OCI-LY7 (cell line): Measurements from ENCODE around the gene VDR. TPM values are rescaled to one million over a fixed set of nuclear protein-coding genes. Genes with fewer than 3 reads are reported as not detected.

ENCODE experiments used
- BruUV-seq: library from RNA; stranded (reverse); fragments of 400-500 nt; replicated peaks from 2 replicates; lab custom pipeline; 2021; lab: Mats Ljungman, UMichigan
- CTCF ChIA-PET: fragments of 300-600 bp; sonication (Branson Sonifier 250); formaldehyde crosslinking; loops from one replicate; lab custom pipeline; 2022; ENCODE audit warnings: antibody characterized with exemption; ENCODE audit not compliant: unreplicated experiment; lab: Charles Lee
- POLR2A ChIA-PET: fragments of 300-600 bp; sonication (Branson Sonifier 250); formaldehyde crosslinking; loops from one replicate; lab custom pipeline; 2022; ENCODE audit warnings: antibody characterized with exemption; lab: Charles Lee
- DNase-seq: peaks from one replicate; pipeline ENCODE4 v3.0.0-alpha.2; 2015; ENCODE audit warnings: low spot score
- H2AFZ ChIP-seq: fragments of 200-600 bp; sonication (generic), shearing (Covaris generic); 2 replicates; pipeline ENCODE4 v1.6.1; 2014; ENCODE audit warnings: mild to moderate bottlenecking, antibody characterized with exemption, low read length, moderate library complexity
- H3K27ac ChIP-seq: fragments of 200-600 bp; sonication (generic); 2 replicates; pipeline ENCODE4 v1.5.1; 2014; ENCODE audit warnings: mixed run types, low read depth, mild to moderate bottlenecking, moderate library complexity, low read length, inconsistent platforms; ENCODE audit not compliant: poor library complexity, severe bottlenecking
- H3K36me3 ChIP-seq: fragments of 200-600 bp; sonication (generic); 2 replicates; pipeline ENCODE4 v1.6.1; 2014; ENCODE audit warnings: mild to moderate bottlenecking, antibody characterized with exemption, low read length, moderate library complexity, mixed read lengths; ENCODE audit not compliant: insufficient read depth
- H3K4me1 ChIP-seq: fragments of 200-600 bp; sonication (generic); 2 replicates; pipeline ENCODE4 v1.5.1; 2014; ENCODE audit warnings: mild to moderate bottlenecking, low read length; ENCODE audit not compliant: insufficient read depth, poor library complexity, severe bottlenecking
- H3K4me2 ChIP-seq: fragments of 200-600 bp; sonication (generic); 2 replicates; pipeline ENCODE4 v1.6.1; 2014; ENCODE audit warnings: mild to moderate bottlenecking, low read length
- H3K4me3 ChIP-seq: fragments of 200-600 bp; sonication (generic); 2 replicates; pipeline ENCODE4 v1.5.1; 2014; ENCODE audit warnings: mild to moderate bottlenecking, low read depth, low read length; ENCODE audit not compliant: poor library complexity, severe bottlenecking
- H3K79me2 ChIP-seq: fragments of 200-600 bp; sonication (generic); 2 replicates; pipeline ENCODE4 v1.6.1; 2016; ENCODE audit warnings: low read depth, mild to moderate bottlenecking, low read length, moderate library complexity, mixed read lengths; ENCODE audit not compliant: insufficient read depth
- H3K9me2 ChIP-seq: fragments of 200-600 bp; sonication (generic); 2 replicates; pipeline ENCODE4 v1.6.1; 2016; ENCODE audit warnings: mild to moderate bottlenecking, low read length, mixed read lengths; ENCODE audit not compliant: insufficient read depth
- H3K9me3 ChIP-seq: fragments of 200-600 bp; sonication (generic); 2 replicates; pipeline ENCODE4 v1.6.1; 2014; ENCODE audit warnings: mild to moderate bottlenecking, mixed run types, low read length, mixed read lengths
- H4K20me1 ChIP-seq: fragments of 200-600 bp; sonication (generic); 2 replicates; pipeline ENCODE4 v1.6.1; 2014; ENCODE audit warnings: mild to moderate bottlenecking, antibody characterized with exemption, low read length, moderate library complexity, mixed read lengths; ENCODE audit not compliant: insufficient read depth
- EZH2phosphoT487 ChIP-seq: fragments of 200-600 bp; sonication (generic); IDR thresholded peaks from 2 replicates; pipeline ENCODE4 v1.6.1; 2018; ENCODE audit warnings: low read depth, borderline replicate concordance, mild to moderate bottlenecking, mixed run types, antibody characterized with exemption, low read length, moderate library complexity, mixed read lengths
- intact Hi-C: fragments of 100-400 bp; cut with micrococcal nuclease; formaldehyde crosslinking; loops from one replicate; pipeline ENCODE4 v1.10.0; 2022; ENCODE audit not compliant: unreplicated experiment
- total RNA-seq, 2 experiments: library from RNA; depleted of rRNA in 1 of 2; stranded (reverse); fragments of >200 nt in 1 of 2; shearing (Covaris generic) in 1 of 2; gene quantifications; 2 replicates each; pipeline ENCODE4 v1.2.3, GENCODE V29; 2014 to 2022
- TF ChIP-seq, protein P1 (sequence below): fragments of 200-600 bp; sonication (generic); conservative IDR thresholded peaks from 2 replicates; pipeline ENCODE4 v1.5.1; 2014; ENCODE audit warnings: mild to moderate bottlenecking, antibody characterized with exemption, low read length, moderate library complexity, mixed read lengths

Gene VDR
- total RNA-seq, 2 experiments from 2014 or later: 1.9 to 5.4 TPM

DNA sequence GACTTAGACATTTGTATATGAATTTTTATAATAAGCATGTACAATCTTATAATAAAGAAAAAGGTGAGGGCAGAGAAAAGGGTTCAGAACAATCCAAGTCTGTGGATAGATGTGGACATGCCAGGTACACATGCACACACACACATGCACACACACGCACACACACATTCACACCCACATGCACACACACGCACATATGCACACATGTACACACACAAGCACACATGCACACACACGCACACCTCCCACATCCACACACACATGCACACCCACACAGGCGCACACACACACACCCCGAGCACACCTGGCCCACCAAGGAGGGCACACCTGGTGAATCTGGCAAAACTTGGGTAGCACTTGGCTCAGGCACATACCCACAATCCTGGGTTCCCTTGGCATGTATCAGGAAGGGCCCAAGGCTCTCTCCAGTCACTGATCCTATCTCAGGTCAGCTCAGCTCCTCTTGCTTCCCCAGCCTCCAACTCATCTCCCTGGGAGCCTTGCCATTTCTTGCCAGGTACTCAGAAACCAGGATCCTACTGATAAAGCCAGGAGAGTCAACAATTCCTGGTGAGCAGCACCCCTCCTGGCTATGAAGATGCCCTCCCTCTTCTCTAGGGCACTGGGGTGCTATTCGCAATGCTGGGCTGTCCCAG lies 40.0 kb upstream of the VDR start:
- Histone ChIP-seq H3K9me3 (no peaks in the 10 kb centered on the region), H4K20me1 (no peaks in the 10 kb centered on the region), H2AFZ (no peak overlapping the region), H3K4me1 (no peaks in the 10 kb centered on the region), H3K79me2 (no peaks in the 10 kb centered on the region), H3K4me2 (no peak overlapping the region), H3K27ac (no peak overlapping the region), H3K9me2 (no peaks in the 10 kb centered on the region), H3K36me3 (no peaks in the 10 kb centered on the region), H3K4me3 (no peak overlapping the region)
- intact Hi-C loops: no loop called here
- DNase-seq: no peak
- TF ChIP-seq, protein P1, sequence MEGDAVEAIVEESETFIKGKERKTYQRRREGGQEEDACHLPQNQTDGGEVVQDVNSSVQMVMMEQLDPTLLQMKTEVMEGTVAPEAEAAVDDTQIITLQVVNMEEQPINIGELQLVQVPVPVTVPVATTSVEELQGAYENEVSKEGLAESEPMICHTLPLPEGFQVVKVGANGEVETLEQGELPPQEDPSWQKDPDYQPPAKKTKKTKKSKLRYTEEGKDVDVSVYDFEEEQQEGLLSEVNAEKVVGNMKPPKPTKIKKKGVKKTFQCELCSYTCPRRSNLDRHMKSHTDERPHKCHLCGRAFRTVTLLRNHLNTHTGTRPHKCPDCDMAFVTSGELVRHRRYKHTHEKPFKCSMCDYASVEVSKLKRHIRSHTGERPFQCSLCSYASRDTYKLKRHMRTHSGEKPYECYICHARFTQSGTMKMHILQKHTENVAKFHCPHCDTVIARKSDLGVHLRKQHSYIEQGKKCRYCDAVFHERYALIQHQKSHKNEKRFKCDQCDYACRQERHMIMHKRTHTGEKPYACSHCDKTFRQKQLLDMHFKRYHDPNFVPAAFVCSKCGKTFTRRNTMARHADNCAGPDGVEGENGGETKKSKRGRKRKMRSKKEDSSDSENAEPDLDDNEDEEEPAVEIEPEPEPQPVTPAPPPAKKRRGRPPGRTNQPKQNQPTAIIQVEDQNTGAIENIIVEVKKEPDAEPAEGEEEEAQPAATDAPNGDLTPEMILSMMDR: no peak
- no peak for TF ChIP-seq EZH2phosphoT487
- CTCF ChIA-PET: no interaction called here
- POLR2A ChIA-PET: no interaction called here
- no TSS peak for BruUV-seq

DNA sequence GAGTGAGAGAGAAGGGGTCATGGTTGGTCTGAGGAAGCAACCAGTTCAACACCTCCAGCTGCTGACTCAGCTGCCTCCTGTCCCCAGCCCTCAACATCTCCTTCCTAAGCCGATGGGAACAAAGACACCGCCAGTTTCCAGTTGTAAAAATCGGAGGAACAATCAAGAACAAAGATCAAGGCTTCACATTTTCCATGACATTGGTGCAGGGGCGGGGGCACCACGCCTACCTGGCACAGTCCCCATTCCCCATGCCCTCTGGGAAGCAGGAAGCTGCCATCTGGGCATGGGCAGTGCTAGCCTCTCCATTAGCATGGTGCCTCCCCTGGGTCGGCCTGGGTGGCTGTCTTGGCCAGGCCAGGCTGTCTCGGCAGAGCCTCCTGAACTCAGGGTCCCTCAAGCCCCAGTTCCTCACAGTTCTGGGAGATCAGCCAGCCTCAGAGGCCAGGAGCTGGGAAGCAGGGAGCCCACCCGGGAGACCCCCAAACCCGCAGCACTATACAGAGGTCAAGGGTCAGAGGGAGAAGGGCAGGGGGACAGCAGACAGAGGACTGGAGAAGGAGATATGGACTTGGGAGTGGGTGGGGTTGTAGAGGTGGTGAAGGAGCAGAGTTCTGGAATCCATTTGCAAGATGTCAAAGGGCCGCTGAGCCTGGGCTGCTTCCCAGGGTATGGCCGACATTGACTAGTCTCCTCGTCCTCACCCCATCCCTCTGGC lies 39.0 kb upstream of the VDR start:
- Histone ChIP-seq H4K20me1 (no peaks in the 10 kb centered on the region), H3K4me3 (no peak overlapping the region), H3K4me1 (no peaks in the 10 kb centered on the region), H3K79me2 (no peaks in the 10 kb centered on the region), H3K9me2 (no peaks in the 10 kb centered on the region), H3K27ac (no peak overlapping the region), H3K9me3 (no peaks in the 10 kb centered on the region), H3K36me3 (no peaks in the 10 kb centered on the region), H3K4me2 (no peak overlapping the region), H2AFZ (no peak overlapping the region)
- POLR2A ChIA-PET: no interaction called here
- no peak for DNase-seq
- CTCF ChIA-PET: no interaction called here
- TF ChIP-seq EZH2phosphoT487: no peak
- TF ChIP-seq, protein P1: no peak
- no TSS peak for BruUV-seq
- intact Hi-C loops: no loop called here

DNA sequence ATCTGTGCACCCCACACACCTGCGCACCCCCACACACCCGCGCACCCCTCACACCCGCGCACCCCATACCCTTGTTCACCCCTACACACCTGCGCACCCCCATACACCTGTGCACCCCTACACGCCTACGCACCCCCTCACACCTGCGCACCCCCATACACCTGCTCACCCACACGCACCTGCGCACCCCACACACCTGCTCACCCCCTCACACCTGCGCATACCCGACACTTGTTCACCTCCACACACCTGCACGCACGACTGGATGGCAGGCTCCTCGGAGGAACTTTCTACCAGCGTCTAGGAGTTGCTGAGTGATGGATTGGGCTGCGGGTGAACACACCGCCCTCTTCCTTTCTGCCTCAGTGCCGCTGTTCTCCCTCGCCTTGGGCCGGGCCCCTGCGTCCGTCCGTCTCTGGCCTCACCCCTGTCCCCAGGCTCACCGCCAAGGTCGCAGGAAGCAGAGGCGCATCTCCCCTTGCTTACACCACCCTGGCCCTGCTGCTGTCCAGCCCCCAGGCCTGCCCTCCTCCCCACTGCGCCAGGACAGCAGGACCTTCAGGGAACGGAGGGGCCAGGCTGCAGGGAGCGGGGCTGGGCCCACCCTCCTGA lies 37.9 kb upstream of the VDR start:
- Histone ChIP-seq H3K27ac (no peak overlapping the region), H3K4me1 (no peaks in the 10 kb centered on the region), H2AFZ (no peak overlapping the region), H3K9me3 (no peaks in the 10 kb centered on the region), H3K79me2 (no peaks in the 10 kb centered on the region), H3K4me2 (no peak overlapping the region), H3K36me3 (no peaks in the 10 kb centered on the region), H4K20me1 (no peaks in the 10 kb centered on the region), H3K9me2 (no peaks in the 10 kb centered on the region), H3K4me3 (no peak overlapping the region)
- POLR2A ChIA-PET: no interaction called here
- intact Hi-C loops: no loop called here
- no peak for DNase-seq
- CTCF ChIA-PET: no interaction called here
- TF ChIP-seq, protein P1: no peak
- TF ChIP-seq EZH2phosphoT487: no peak
- BruUV-seq: no TSS peak
